OCI-LY7 (cell line): Measurements from ENCODE around the gene MYO1C.

ENCODE experiments used
- EZH2phosphoT487 ChIP-seq: fragments of 200-600 bp; sonication (generic); IDR thresholded peaks from 2 replicates; pipeline ENCODE4 v1.6.1; 2018; ENCODE audit warnings: low read depth, borderline replicate concordance, mild to moderate bottlenecking, mixed run types, antibody characterized with exemption, low read length, moderate library complexity, mixed read lengths
- TF ChIP-seq, protein P1 (sequence below): fragments of 200-600 bp; sonication (generic); conservative IDR thresholded peaks from 2 replicates; pipeline ENCODE4 v1.5.1; 2014; ENCODE audit warnings: mild to moderate bottlenecking, antibody characterized with exemption, low read length, moderate library complexity, mixed read lengths

DNA sequence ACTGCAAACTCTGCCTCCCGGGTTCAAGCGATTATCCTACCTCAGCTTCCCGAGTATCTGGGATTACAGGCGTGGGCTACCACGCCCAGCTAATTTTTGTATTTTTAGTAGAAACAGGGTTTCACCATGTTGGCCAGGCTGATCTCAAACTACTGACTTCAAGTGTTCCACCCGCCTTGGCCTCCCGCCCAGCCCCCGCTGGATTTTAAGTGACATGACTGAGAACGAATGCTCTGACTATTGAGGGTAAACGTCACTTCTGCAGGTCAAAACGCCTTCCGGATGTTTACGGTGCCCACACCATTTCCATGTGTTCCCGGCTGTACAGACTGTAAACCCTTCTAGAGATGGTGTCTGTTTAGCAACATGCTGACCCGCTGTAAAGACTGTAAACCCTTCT lies 47.3 kb upstream of the MYO1C start:
- TF ChIP-seq, protein P1, sequence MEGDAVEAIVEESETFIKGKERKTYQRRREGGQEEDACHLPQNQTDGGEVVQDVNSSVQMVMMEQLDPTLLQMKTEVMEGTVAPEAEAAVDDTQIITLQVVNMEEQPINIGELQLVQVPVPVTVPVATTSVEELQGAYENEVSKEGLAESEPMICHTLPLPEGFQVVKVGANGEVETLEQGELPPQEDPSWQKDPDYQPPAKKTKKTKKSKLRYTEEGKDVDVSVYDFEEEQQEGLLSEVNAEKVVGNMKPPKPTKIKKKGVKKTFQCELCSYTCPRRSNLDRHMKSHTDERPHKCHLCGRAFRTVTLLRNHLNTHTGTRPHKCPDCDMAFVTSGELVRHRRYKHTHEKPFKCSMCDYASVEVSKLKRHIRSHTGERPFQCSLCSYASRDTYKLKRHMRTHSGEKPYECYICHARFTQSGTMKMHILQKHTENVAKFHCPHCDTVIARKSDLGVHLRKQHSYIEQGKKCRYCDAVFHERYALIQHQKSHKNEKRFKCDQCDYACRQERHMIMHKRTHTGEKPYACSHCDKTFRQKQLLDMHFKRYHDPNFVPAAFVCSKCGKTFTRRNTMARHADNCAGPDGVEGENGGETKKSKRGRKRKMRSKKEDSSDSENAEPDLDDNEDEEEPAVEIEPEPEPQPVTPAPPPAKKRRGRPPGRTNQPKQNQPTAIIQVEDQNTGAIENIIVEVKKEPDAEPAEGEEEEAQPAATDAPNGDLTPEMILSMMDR: no peak
- no peak for TF ChIP-seq EZH2phosphoT487
